GM18870 (cell line): ENCODE measurements around the gene GTF2E1.
"Not testable (repeated sequence)": the region's sequence is repeated elsewhere in the genome, so short reads cannot be mapped to it uniquely, and the experiment has no call there.

Experiments used
- ATAC-seq: cut with Tn5 transposase; IDR thresholded peaks from one replicate; pipeline ENCODE4 v1.9.1; 2021; ENCODE audit warnings: moderate library complexity; ENCODE audit not compliant: unreplicated experiment

GTF2E1 gene

GRCh38 chr3:120752865-120753264 lies 10.3 kb downstream of the GTF2E1 start:
- ATAC-seq, result no peak

GRCh38 chr3:120753810-120754209 lies 11.3 kb downstream of the GTF2E1 start:
- ATAC-seq, result no peak

GRCh38 chr3:120756061-120756460 lies 13.5 kb downstream of the GTF2E1 start:
- no peak for ATAC-seq

- not testable (repeated sequence) for ATAC-seq
These were observed 16.0 kb downstream of the GTF2E1 start for GRCh38 chr3:120758551-120758950.

GRCh38 chr3:120762615-120763014 lies 20.1 kb downstream of the GTF2E1 start:
- ATAC-seq, result no peak

GRCh38 chr3:120763601-120764000 lies 21.1 kb downstream of the GTF2E1 start:
- ATAC-seq, result peak; percentile 89

GRCh38 chr3:120764206-120764605 lies 21.7 kb downstream of the GTF2E1 start:
- ATAC-seq, result no peak

GRCh38 chr3:120765830-120766493 lies 23.4 kb downstream of the GTF2E1 start:
- ATAC-seq, result peak; percentile 67

- ATAC-seq, result no peak
These were observed 24.0 kb downstream of the GTF2E1 start for GRCh38 chr3:120766576-120766975.

GRCh38 chr3:120767106-120767505 lies 24.6 kb downstream of the GTF2E1 start:
- ATAC-seq, result no peak

GRCh38 chr3:120769436-120769835 lies 26.9 kb downstream of the GTF2E1 start:
- ATAC-seq, result no peak

- ATAC-seq, result no peak
These were observed 28.3 kb downstream of the GTF2E1 start for GRCh38 chr3:120770891-120771290.

- ATAC-seq, result no peak
These were observed 29.5 kb downstream of the GTF2E1 start for GRCh38 chr3:120772081-120772480.

GRCh38 chr3:120773932-120774331 lies 31.4 kb downstream of the GTF2E1 start:
- peak; percentile 94 for ATAC-seq

- no peak for ATAC-seq
These were observed 32.9 kb downstream of the GTF2E1 start for GRCh38 chr3:120775411-120775810.

GRCh38 chr3:120778776-120779175 lies 36.2 kb downstream of the GTF2E1 start:
- ATAC-seq, result no peak

- ATAC-seq, result peak; percentile 97
These were observed 38.4 kb downstream of the GTF2E1 start for GRCh38 chr3:120780977-120781376.

- ATAC-seq, result peak; percentile 75
These were observed 43.3 kb downstream of the GTF2E1 start for GRCh38 chr3:120785832-120786231.

- ATAC-seq, result no peak
These were observed 48.5 kb downstream of the GTF2E1 start for GRCh38 chr3:120791010-120791409.

GRCh38 chr3:120791913-120792312 lies 49.4 kb downstream of the GTF2E1 start:
- no peak for ATAC-seq

GRCh38 chr3:120793601-120794000 lies 51.1 kb downstream of the GTF2E1 start:
- no peak for ATAC-seq

- ATAC-seq, result peak; percentile 94
These were observed 52.6 kb downstream of the GTF2E1 start for GRCh38 chr3:120795017-120795648.

- ATAC-seq, result no peak
These were observed 53.4 kb downstream of the GTF2E1 start for GRCh38 chr3:120795959-120796358.
